OCI-LY7 (cell line): ENCODE results near the gene DCTN1. TPM values are rescaled to one million over a fixed set of nuclear protein-coding genes. Genes with fewer than 3 reads are reported as not detected.

Source experiments
- BruUV-seq: library from RNA; stranded (reverse); fragments of 400-500 nt; replicated peaks from 2 replicates; lab custom pipeline; 2021; lab: Mats Ljungman, UMichigan
- CTCF ChIA-PET: fragments of 300-600 bp; sonication (Branson Sonifier 250); formaldehyde crosslinking; loops from one replicate; lab custom pipeline; 2022; ENCODE audit warnings: antibody characterized with exemption; ENCODE audit not compliant: unreplicated experiment; lab: Charles Lee
- POLR2A ChIA-PET: fragments of 300-600 bp; sonication (Branson Sonifier 250); formaldehyde crosslinking; loops from one replicate; lab custom pipeline; 2022; ENCODE audit warnings: antibody characterized with exemption; lab: Charles Lee
- DNase-seq: peaks from one replicate; pipeline ENCODE4 v3.0.0-alpha.2; 2015; ENCODE audit warnings: low spot score
- H2AFZ ChIP-seq: fragments of 200-600 bp; sonication (generic), shearing (Covaris generic); 2 replicates; pipeline ENCODE4 v1.6.1; 2014; ENCODE audit warnings: mild to moderate bottlenecking, antibody characterized with exemption, low read length, moderate library complexity
- H3K27ac ChIP-seq: fragments of 200-600 bp; sonication (generic); 2 replicates; pipeline ENCODE4 v1.5.1; 2014; ENCODE audit warnings: mixed run types, low read depth, mild to moderate bottlenecking, moderate library complexity, low read length, inconsistent platforms; ENCODE audit not compliant: poor library complexity, severe bottlenecking
- H3K36me3 ChIP-seq: fragments of 200-600 bp; sonication (generic); 2 replicates; pipeline ENCODE4 v1.6.1; 2014; ENCODE audit warnings: mild to moderate bottlenecking, antibody characterized with exemption, low read length, moderate library complexity, mixed read lengths; ENCODE audit not compliant: insufficient read depth
- H3K4me1 ChIP-seq: fragments of 200-600 bp; sonication (generic); 2 replicates; pipeline ENCODE4 v1.5.1; 2014; ENCODE audit warnings: mild to moderate bottlenecking, low read length; ENCODE audit not compliant: insufficient read depth, poor library complexity, severe bottlenecking
- H3K4me2 ChIP-seq: fragments of 200-600 bp; sonication (generic); 2 replicates; pipeline ENCODE4 v1.6.1; 2014; ENCODE audit warnings: mild to moderate bottlenecking, low read length
- H3K4me3 ChIP-seq: fragments of 200-600 bp; sonication (generic); 2 replicates; pipeline ENCODE4 v1.5.1; 2014; ENCODE audit warnings: mild to moderate bottlenecking, low read depth, low read length; ENCODE audit not compliant: poor library complexity, severe bottlenecking
- H3K79me2 ChIP-seq: fragments of 200-600 bp; sonication (generic); 2 replicates; pipeline ENCODE4 v1.6.1; 2016; ENCODE audit warnings: low read depth, mild to moderate bottlenecking, low read length, moderate library complexity, mixed read lengths; ENCODE audit not compliant: insufficient read depth
- H3K9me2 ChIP-seq: fragments of 200-600 bp; sonication (generic); 2 replicates; pipeline ENCODE4 v1.6.1; 2016; ENCODE audit warnings: mild to moderate bottlenecking, low read length, mixed read lengths; ENCODE audit not compliant: insufficient read depth
- H3K9me3 ChIP-seq: fragments of 200-600 bp; sonication (generic); 2 replicates; pipeline ENCODE4 v1.6.1; 2014; ENCODE audit warnings: mild to moderate bottlenecking, mixed run types, low read length, mixed read lengths
- H4K20me1 ChIP-seq: fragments of 200-600 bp; sonication (generic); 2 replicates; pipeline ENCODE4 v1.6.1; 2014; ENCODE audit warnings: mild to moderate bottlenecking, antibody characterized with exemption, low read length, moderate library complexity, mixed read lengths; ENCODE audit not compliant: insufficient read depth
- CTCF ChIP-seq: fragments of 200-600 bp; sonication (generic); conservative IDR thresholded peaks from 2 replicates; pipeline ENCODE4 v1.5.1; 2014; ENCODE audit warnings: mild to moderate bottlenecking, antibody characterized with exemption, low read length, moderate library complexity, mixed read lengths
- EZH2phosphoT487 ChIP-seq: fragments of 200-600 bp; sonication (generic); IDR thresholded peaks from 2 replicates; pipeline ENCODE4 v1.6.1; 2018; ENCODE audit warnings: low read depth, borderline replicate concordance, mild to moderate bottlenecking, mixed run types, antibody characterized with exemption, low read length, moderate library complexity, mixed read lengths
- intact Hi-C: fragments of 100-400 bp; cut with micrococcal nuclease; formaldehyde crosslinking; loops from one replicate; pipeline ENCODE4 v1.10.0; 2022; ENCODE audit not compliant: unreplicated experiment
- total RNA-seq, 2 experiments: library from RNA; depleted of rRNA in 1 of 2; stranded (reverse); fragments of >200 nt in 1 of 2; shearing (Covaris generic) in 1 of 2; gene quantifications; 2 replicates each; pipeline ENCODE4 v1.2.3, GENCODE V29; 2014 to 2022

Gene DCTN1
- total RNA-seq, 2 experiments from 2014 or later: 45.5 to 100 TPM

- ChIA-PET POLR2A (interaction anchor here (0.8 kb wide), 1 partner anchor 225 kb away, joined by 3 read pairs; no protein-coding TSS in a partner anchor), CTCF (no interaction called here)
- intact Hi-C loops: no loop called here
- Histone ChIP-seq H3K9me3 (no peaks in the 10 kb centered on the region), H3K4me1 (peaks cover 8% of the 10 kb centered on the region), H3K9me2 (no peaks in the 10 kb centered on the region), H2AFZ (no peak overlapping the region), H3K79me2 (no peaks in the 10 kb centered on the region), H3K4me3 (no peak overlapping the region), H3K27ac (no peak overlapping the region), H3K4me2 (no peak overlapping the region), H4K20me1 (no peaks in the 10 kb centered on the region), H3K36me3 (no peaks in the 10 kb centered on the region)
- no TSS peak for BruUV-seq
- no peak for DNase-seq
- no peak for TF ChIP-seq CTCF
- TF ChIP-seq EZH2phosphoT487: no peak
Observed at GRCh38 chr2:74406035-74406434, 25.9 kb upstream of the DCTN1 start.

- Histone ChIP-seq H3K4me2 (no peak overlapping the region), H3K9me2 (no peaks in the 10 kb centered on the region), H3K9me3 (no peaks in the 10 kb centered on the region), H4K20me1 (no peaks in the 10 kb centered on the region), H3K4me3 (no peak overlapping the region), H2AFZ (no peak overlapping the region), H3K36me3 (no peaks in the 10 kb centered on the region), H3K27ac (no peak overlapping the region), H3K79me2 (no peaks in the 10 kb centered on the region), H3K4me1 (peaks cover 12% of the 10 kb centered on the region)
- no peak for TF ChIP-seq CTCF
- TF ChIP-seq EZH2phosphoT487: no peak
- ChIA-PET POLR2A (interaction anchor here (0.6 to 1.3 kb wide), 5 partner anchors 11 to 142 kb away, joined by 3 to 11 read pairs (median 6); no protein-coding TSS in a partner anchor), CTCF (interaction anchor here (1.6 kb wide), 1 partner anchor 11 kb away, joined by 4 read pairs; no protein-coding TSS in a partner anchor)
- intact Hi-C loops: loop anchor here (2.0 kb wide), 1 partner anchor 151 kb away; no protein-coding TSS in a partner anchor
- DNase-seq: no peak
- BruUV-seq: no TSS peak
Observed at GRCh38 chr2:74401891-74402290, 21.8 kb upstream of the DCTN1 start.

GRCh38 chr2:74399785-74400184, 19.7 kb upstream of the DCTN1 start:
- Histone ChIP-seq H3K36me3 (no peaks in the 10 kb centered on the region), H3K9me2 (no peaks in the 10 kb centered on the region), H3K4me2 (no peak overlapping the region), H2AFZ (peak overlapping the region; percentile 70; the same call in 1 of the 2 replicates), H3K4me3 (no peak overlapping the region), H3K4me1 (peaks cover 4% of the 10 kb centered on the region), H4K20me1 (no peaks in the 10 kb centered on the region), H3K27ac (no peak overlapping the region), H3K79me2 (no peaks in the 10 kb centered on the region), H3K9me3 (no peaks in the 10 kb centered on the region)
- peak; percentile 85 for TF ChIP-seq CTCF
- TF ChIP-seq EZH2phosphoT487: no peak
- intact Hi-C loops: loop anchor here (1.0 to 2.0 kb wide), 2 partner anchors 32 to 149 kb away; no protein-coding TSS in a partner anchor
- BruUV-seq: no TSS peak
- ChIA-PET CTCF (interaction anchor here (1.4 kb wide), 1 partner anchor 150 kb away, joined by 4 read pairs; no protein-coding TSS in a partner anchor), POLR2A (interaction anchor here (1.3 kb wide), 1 partner anchor 18 kb away, joined by 4 read pairs; no protein-coding TSS in a partner anchor)
- DNase-seq: peak; percentile 62
